ENCODE measurements around the gene ZNF100. TPM values are rescaled to one million over a fixed set of nuclear protein-coding genes. Genes with fewer than 3 reads are reported as not detected.

The ZNF100 gene
- total and polyA plus RNA-seq, 8 donors, result 1.1 to 17.4 (median 8.3) TPM

Small RNAs within 50 kb of the gene (small RNA-seq; reads per million reads assigned to genes)
- 0 reads per million in 4 donors for gene VN1R84P

Other genes starting within 250 kb of the ZNF100 start
- gene ZNF43, start 68.6 kb upstream of the ZNF100 start, total RNA-seq, result 10 to 100 TPM in 3 of 5 donors, 1 to 10 TPM in 2; 4.0 to 31.9 (median 15.1) TPM
- gene ZNF43, start 68.6 kb upstream of the ZNF100 start, polyA plus RNA-seq, result 1 to 10 TPM; 2.2 to 4.6 (median 3.8) TPM
- 10 to 100 TPM in 1 of 5 donors, 1 to 10 TPM in 2, under 1 TPM in 1, not detected in 1; 0.45 to 22.9 (median 3.9) TPM for gene ZNF208, start 243.4 kb upstream of the ZNF100 start, total RNA-seq
- gene ZNF208, start 243.4 kb upstream of the ZNF100 start, polyA plus RNA-seq, result 1 to 10 TPM in 1 of 3 donors, under 1 TPM in 1, not detected in 1; 0.43 to 1.3 TPM

Measured in stomach (tissue), 8 donors.